SU-DHL-6 (cell line): ENCODE data around the gene PDE7B.

ENCODE experiments used
- H2AFZ ChIP-seq: fragments of 200-600 bp; sonication (generic); 2 replicates; pipeline ENCODE4 v1.6.1; 2014; ENCODE audit warnings: low read depth, mild to moderate bottlenecking, moderate library complexity, mixed read lengths, antibody characterized with exemption, low read length; ENCODE audit not compliant: severe bottlenecking
- H3F3A ChIP-seq: fragments of 200-600 bp; shearing (Covaris generic); 2 replicates; pipeline ENCODE4 v1.6.0; 2016; ENCODE audit warnings: antibody characterized with exemption, mild to moderate bottlenecking; ENCODE audit not compliant: insufficient read depth
- H3K27ac ChIP-seq: fragments of 200-600 bp; sonication (generic); 2 replicates; pipeline ENCODE4 v1.5.1; 2016; ENCODE audit warnings: low read depth, mild to moderate bottlenecking, low read length, moderate library complexity, mixed read lengths
- H3K27me3 ChIP-seq: fragments of 200-600 bp; sonication (generic), shearing (Covaris generic); 2 replicates; pipeline ENCODE4 v1.6.0; 2014; ENCODE audit warnings: mild to moderate bottlenecking, low read length
- H3K36me3 ChIP-seq: fragments of 200-600 bp; sonication (generic); 2 replicates; pipeline ENCODE4 v1.6.1; 2014; ENCODE audit warnings: mild to moderate bottlenecking, low read length, mixed read lengths
- H3K4me2 ChIP-seq: fragments of 300-600, 200-600 bp; shearing (Covaris generic), sonication (generic); 2 replicates; pipeline ENCODE4 v1.6.0; 2014; ENCODE audit warnings: low read length, low read depth, mild to moderate bottlenecking; ENCODE audit not compliant: poor library complexity, severe bottlenecking
- H3K4me3 ChIP-seq: fragments of 200-600 bp; sonication (generic); 2 replicates; pipeline ENCODE4 v1.5.1; 2014; ENCODE audit warnings: antibody characterized with exemption, low read length, mild to moderate bottlenecking, mixed read lengths; ENCODE audit not compliant: insufficient read depth, poor library complexity, severe bottlenecking
- H3K79me2 ChIP-seq: fragments of 200-600 bp; sonication (generic); 2 replicates; pipeline ENCODE4 v1.6.1; 2014; ENCODE audit warnings: mild to moderate bottlenecking, low read length, moderate library complexity; ENCODE audit not compliant: insufficient read depth
- H3K9ac ChIP-seq: fragments of 200-600 bp; sonication (generic); 2 replicates; pipeline ENCODE4 v1.7.0; 2014; ENCODE audit warnings: mild to moderate bottlenecking, low read length
- H3K9me2 ChIP-seq: fragments of 200-600 bp; sonication (generic); replicated peaks from 2 replicates; pipeline ENCODE4 v1.6.1; 2014; ENCODE audit warnings: low read length; ENCODE audit not compliant: insufficient read depth
- H3K9me3 ChIP-seq: fragments of 200-600 bp; sonication (generic); 2 replicates; pipeline ENCODE4 v1.6.1; 2014; ENCODE audit warnings: low read length, mixed read lengths; ENCODE audit not compliant: insufficient read depth
- H4K20me1 ChIP-seq: fragments of 200-600 bp; sonication (generic); 2 replicates; pipeline ENCODE4 v1.6.1; 2014; ENCODE audit warnings: low read depth, mild to moderate bottlenecking, antibody characterized with exemption, low read length, moderate library complexity, mixed read lengths
- CTCF ChIP-seq: fragments of 200-600 bp; sonication (generic); IDR thresholded peaks from one replicate; pipeline ENCODE4 v1.5.1; 2017; ENCODE audit warnings: antibody characterized with exemption, mild to moderate bottlenecking, low read length, moderate library complexity; ENCODE audit not compliant: insufficient read depth, poor library complexity, severe bottlenecking
- EZH2phosphoT487 ChIP-seq: fragments of 200-600 bp; sonication (generic), shearing (Covaris generic); conservative IDR thresholded peaks from 2 replicates; pipeline ENCODE4 v1.6.1; 2018; ENCODE audit warnings: mild to moderate bottlenecking, antibody characterized with exemption, low read length, moderate library complexity, mixed read lengths

Gene PDE7B

GRCh38 chr6:136092897-136093296 lies 241.4 kb downstream of the PDE7B start:
- Histone ChIP-seq H3F3A (no peaks in the 10 kb centered on the region), H3K4me2 (no peak overlapping the region), H3K9ac (no peak overlapping the region), H3K9me2 (no peaks in the 10 kb centered on the region), H3K4me3 (no peak overlapping the region), H3K36me3 (no peaks in the 10 kb centered on the region), H3K27me3 (no peaks in the 10 kb centered on the region), H2AFZ (no peak overlapping the region), H3K27ac (no peak overlapping the region), H4K20me1 (no peaks in the 10 kb centered on the region), H3K79me2 (no peaks in the 10 kb centered on the region), H3K9me3 (no peaks in the 10 kb centered on the region)
- TF ChIP-seq EZH2phosphoT487 (no peak), CTCF (no peak)

GRCh38 chr6:136093835-136094234 lies 242.3 kb downstream of the PDE7B start:
- no peaks in the 10 kb centered on the region for H3K79me2 ChIP-seq
- no peak overlapping the region for H3K4me2 ChIP-seq
- H3K9me2 ChIP-seq: no peaks in the 10 kb centered on the region
- H3K4me3 ChIP-seq: no peak overlapping the region
- H3K36me3 ChIP-seq: no peaks in the 10 kb centered on the region
- TF ChIP-seq CTCF (no peak), EZH2phosphoT487 (no peak)
- H3K27ac ChIP-seq: no peak overlapping the region
- H3K27me3 ChIP-seq: no peaks in the 10 kb centered on the region
- no peaks in the 10 kb centered on the region for H3K9me3 ChIP-seq
- H4K20me1 ChIP-seq: no peaks in the 10 kb centered on the region
- no peak overlapping the region for H3K9ac ChIP-seq
- H3F3A ChIP-seq: no peaks in the 10 kb centered on the region
- no peak overlapping the region for H2AFZ ChIP-seq

GRCh38 chr6:136094812-136095211 lies 243.3 kb downstream of the PDE7B start:
- H2AFZ ChIP-seq: no peak overlapping the region
- H3K79me2 ChIP-seq: no peaks in the 10 kb centered on the region
- no peaks in the 10 kb centered on the region for H3F3A ChIP-seq
- TF ChIP-seq EZH2phosphoT487 (no peak), CTCF (no peak)
- no peak overlapping the region for H3K27ac ChIP-seq
- no peaks in the 10 kb centered on the region for H3K9me2 ChIP-seq
- no peaks in the 10 kb centered on the region for H3K36me3 ChIP-seq
- no peaks in the 10 kb centered on the region for H3K9me3 ChIP-seq
- H3K9ac ChIP-seq: no peak overlapping the region
- no peaks in the 10 kb centered on the region for H4K20me1 ChIP-seq
- no peaks in the 10 kb centered on the region for H3K27me3 ChIP-seq
- H3K4me3 ChIP-seq: no peak overlapping the region
- H3K4me2 ChIP-seq: no peak overlapping the region
